Measurements from ENCODE around the gene CD36.
"Not testable (repeated sequence)": the region's sequence is repeated elsewhere in the genome, so short reads cannot be mapped to it uniquely, and the experiment has no call there.

CD36 gene

GRCh38 chr7:80661729-80662128 is 23.3 kb downstream of the CD36 start:
- H3K4me3 ChIP-seq (ENCODE audit: low read length), result no peak overlapping the region
- H3K36me3 ChIP-seq (ENCODE audit: control insufficient read depth, insufficient read depth, low read length), result no peaks in the 10 kb centered on the region
- no peaks in the 10 kb centered on the region for H3K27me3 ChIP-seq (ENCODE audit: control insufficient read depth, insufficient read depth, low read length)
- no peak overlapping the region for H3K27ac ChIP-seq (ENCODE audit: low read depth, low read length)
- no peak overlapping the region for H3K9ac ChIP-seq (ENCODE audit: low read length)
- no peaks in the 10 kb centered on the region for H3K4me1 ChIP-seq (ENCODE audit: control insufficient read depth, insufficient read depth, low read length)

- H3K4me3 ChIP-seq (ENCODE audit: low read length), result no peak overlapping the region
- H3K27me3 ChIP-seq (ENCODE audit: control insufficient read depth, insufficient read depth, low read length), result no peaks in the 10 kb centered on the region
- H3K27ac ChIP-seq (ENCODE audit: low read depth, low read length), result no peak overlapping the region
- H3K4me1 ChIP-seq (ENCODE audit: control insufficient read depth, insufficient read depth, low read length), result no peaks in the 10 kb centered on the region
- H3K36me3 ChIP-seq (ENCODE audit: control insufficient read depth, insufficient read depth, low read length), result no peaks in the 10 kb centered on the region
- no peak overlapping the region for H3K9ac ChIP-seq (ENCODE audit: low read length)
Observed at GRCh38 chr7:80662252-80662651, 23.8 kb downstream of the CD36 start.

- Histone ChIP-seq H3K4me1 (ENCODE audit: control insufficient read depth, insufficient read depth, low read length) (no peaks in the 10 kb centered on the region), H3K36me3 (ENCODE audit: control insufficient read depth, insufficient read depth, low read length) (no peaks in the 10 kb centered on the region), H3K9ac (ENCODE audit: low read length) (no peak overlapping the region), H3K4me3 (ENCODE audit: low read length) (no peak overlapping the region), H3K27me3 (ENCODE audit: control insufficient read depth, insufficient read depth, low read length) (no peaks in the 10 kb centered on the region), H3K27ac (ENCODE audit: low read depth, low read length) (no peak overlapping the region)
Observed at GRCh38 chr7:80665526-80665925, 27.1 kb downstream of the CD36 start.

- no peak overlapping the region for H3K4me3 ChIP-seq (ENCODE audit: low read length)
- no peaks in the 10 kb centered on the region for H3K36me3 ChIP-seq (ENCODE audit: control insufficient read depth, insufficient read depth, low read length)
- no peaks in the 10 kb centered on the region for H3K27me3 ChIP-seq (ENCODE audit: control insufficient read depth, insufficient read depth, low read length)
- no peaks in the 10 kb centered on the region for H3K4me1 ChIP-seq (ENCODE audit: control insufficient read depth, insufficient read depth, low read length)
- H3K9ac ChIP-seq (ENCODE audit: low read length), result no peak overlapping the region
- H3K27ac ChIP-seq (ENCODE audit: low read depth, low read length), result no peak overlapping the region
Observed at GRCh38 chr7:80666376-80666775, 27.9 kb downstream of the CD36 start.

GRCh38 chr7:80669367-80669766 is 30.9 kb downstream of the CD36 start:
- not testable (repeated sequence) for H3K9ac ChIP-seq (ENCODE audit: low read length); H3K27ac ChIP-seq (ENCODE audit: low read depth, low read length); H3K36me3 ChIP-seq (ENCODE audit: control insufficient read depth, insufficient read depth, low read length); H3K4me3 ChIP-seq (ENCODE audit: low read length); H3K4me1 ChIP-seq (ENCODE audit: control insufficient read depth, insufficient read depth, low read length); H3K27me3 ChIP-seq (ENCODE audit: control insufficient read depth, insufficient read depth, low read length)

GRCh38 chr7:80671744-80672143 is 33.3 kb downstream of the CD36 start:
- no peaks in the 10 kb centered on the region for H3K27me3 ChIP-seq (ENCODE audit: control insufficient read depth, insufficient read depth, low read length)
- H3K36me3 ChIP-seq (ENCODE audit: control insufficient read depth, insufficient read depth, low read length), result no peaks in the 10 kb centered on the region
- H3K4me1 ChIP-seq (ENCODE audit: control insufficient read depth, insufficient read depth, low read length), result no peaks in the 10 kb centered on the region
- no peak overlapping the region for H3K9ac ChIP-seq (ENCODE audit: low read length)
- H3K27ac ChIP-seq (ENCODE audit: low read depth, low read length), result no peak overlapping the region
- no peak overlapping the region for H3K4me3 ChIP-seq (ENCODE audit: low read length)

GRCh38 chr7:80675090-80675489 is 36.6 kb downstream of the CD36 start:
- no peak overlapping the region for H3K27ac ChIP-seq (ENCODE audit: low read depth, low read length)
- no peak overlapping the region for H3K4me3 ChIP-seq (ENCODE audit: low read length)
- no peaks in the 10 kb centered on the region for H3K4me1 ChIP-seq (ENCODE audit: control insufficient read depth, insufficient read depth, low read length)
- H3K36me3 ChIP-seq (ENCODE audit: control insufficient read depth, insufficient read depth, low read length), result no peaks in the 10 kb centered on the region
- no peaks in the 10 kb centered on the region for H3K27me3 ChIP-seq (ENCODE audit: control insufficient read depth, insufficient read depth, low read length)
- no peak overlapping the region for H3K9ac ChIP-seq (ENCODE audit: low read length)

- Histone ChIP-seq H3K4me3 (ENCODE audit: low read length) (no peak overlapping the region), H3K9ac (ENCODE audit: low read length) (no peak overlapping the region), H3K36me3 (ENCODE audit: control insufficient read depth, insufficient read depth, low read length) (no peaks in the 10 kb centered on the region), H3K27ac (ENCODE audit: low read depth, low read length) (no peak overlapping the region), H3K27me3 (ENCODE audit: control insufficient read depth, insufficient read depth, low read length) (no peaks in the 10 kb centered on the region), H3K4me1 (ENCODE audit: control insufficient read depth, insufficient read depth, low read length) (no peaks in the 10 kb centered on the region)
Observed at GRCh38 chr7:80676404-80676803, 38.0 kb downstream of the CD36 start.

- Histone ChIP-seq H3K9ac (ENCODE audit: low read length) (no peak overlapping the region), H3K36me3 (ENCODE audit: control insufficient read depth, insufficient read depth, low read length) (no peaks in the 10 kb centered on the region), H3K27me3 (ENCODE audit: control insufficient read depth, insufficient read depth, low read length) (no peaks in the 10 kb centered on the region), H3K27ac (ENCODE audit: low read depth, low read length) (no peak overlapping the region), H3K4me1 (ENCODE audit: control insufficient read depth, insufficient read depth, low read length) (no peaks in the 10 kb centered on the region), H3K4me3 (ENCODE audit: low read length) (no peak overlapping the region)
Observed at GRCh38 chr7:80677629-80678028, 39.2 kb downstream of the CD36 start.

- Histone ChIP-seq H3K9ac (ENCODE audit: low read length) (no peak overlapping the region), H3K27ac (ENCODE audit: low read depth, low read length) (no peak overlapping the region), H3K27me3 (ENCODE audit: control insufficient read depth, insufficient read depth, low read length) (no peaks in the 10 kb centered on the region)
Observed at GRCh38 chr7:80678707-80679106, 40.3 kb downstream of the CD36 start.

GRCh38 chr7:80679921-80680907 is 41.8 kb downstream of the CD36 start:
- H3K27me3 ChIP-seq (ENCODE audit: control insufficient read depth, insufficient read depth, low read length), result no peaks in the 10 kb centered on the region
- no peaks in the 10 kb centered on the region for H3K4me1 ChIP-seq (ENCODE audit: control insufficient read depth, insufficient read depth, low read length)
- H3K36me3 ChIP-seq (ENCODE audit: control insufficient read depth, insufficient read depth, low read length), result no peaks in the 10 kb centered on the region
- H3K4me3 ChIP-seq (ENCODE audit: low read length), result no peak overlapping the region
- no peak overlapping the region for H3K9ac ChIP-seq (ENCODE audit: low read length)
- H3K27ac ChIP-seq (ENCODE audit: low read depth, low read length), result no peak overlapping the region

More at GRCh38 chr7:80678707-80679106, 40.3 kb downstream of the CD36 start:
- Histone ChIP-seq H3K4me1 (ENCODE audit: control insufficient read depth, insufficient read depth, low read length) (no peaks in the 10 kb centered on the region), H3K36me3 (ENCODE audit: control insufficient read depth, insufficient read depth, low read length) (no peaks in the 10 kb centered on the region), H3K4me3 (ENCODE audit: low read length) (no peak overlapping the region)

GRCh38 chr7:80681272-80681885 is 42.9 kb downstream of the CD36 start:
- no peak overlapping the region for H3K9ac ChIP-seq (ENCODE audit: low read length)
- no peaks in the 10 kb centered on the region for H3K36me3 ChIP-seq (ENCODE audit: control insufficient read depth, insufficient read depth, low read length)
- H3K4me1 ChIP-seq (ENCODE audit: control insufficient read depth, insufficient read depth, low read length), result no peaks in the 10 kb centered on the region
- H3K4me3 ChIP-seq (ENCODE audit: low read length), result no peak overlapping the region
- no peaks in the 10 kb centered on the region for H3K27me3 ChIP-seq (ENCODE audit: control insufficient read depth, insufficient read depth, low read length)
- no peak overlapping the region for H3K27ac ChIP-seq (ENCODE audit: low read depth, low read length)
